GM10266 (cell line): ENCODE results near the gene JADE2.

Source experiments
- DNase-seq: peaks from one replicate; pipeline ENCODE4 v3.0.0; 2012; ENCODE audit errors: extremely low spot score
- TF ChIP-seq, protein P1 (sequence below): IDR thresholded peaks from 2 replicates; pipeline ENCODE4 v1.5.1; 2012; ENCODE audit warnings: mild to moderate bottlenecking, low read depth; ENCODE audit not compliant: control insufficient read depth, insufficient read depth; ENCODE audit errors: missing control alignments

Gene JADE2

DNA sequence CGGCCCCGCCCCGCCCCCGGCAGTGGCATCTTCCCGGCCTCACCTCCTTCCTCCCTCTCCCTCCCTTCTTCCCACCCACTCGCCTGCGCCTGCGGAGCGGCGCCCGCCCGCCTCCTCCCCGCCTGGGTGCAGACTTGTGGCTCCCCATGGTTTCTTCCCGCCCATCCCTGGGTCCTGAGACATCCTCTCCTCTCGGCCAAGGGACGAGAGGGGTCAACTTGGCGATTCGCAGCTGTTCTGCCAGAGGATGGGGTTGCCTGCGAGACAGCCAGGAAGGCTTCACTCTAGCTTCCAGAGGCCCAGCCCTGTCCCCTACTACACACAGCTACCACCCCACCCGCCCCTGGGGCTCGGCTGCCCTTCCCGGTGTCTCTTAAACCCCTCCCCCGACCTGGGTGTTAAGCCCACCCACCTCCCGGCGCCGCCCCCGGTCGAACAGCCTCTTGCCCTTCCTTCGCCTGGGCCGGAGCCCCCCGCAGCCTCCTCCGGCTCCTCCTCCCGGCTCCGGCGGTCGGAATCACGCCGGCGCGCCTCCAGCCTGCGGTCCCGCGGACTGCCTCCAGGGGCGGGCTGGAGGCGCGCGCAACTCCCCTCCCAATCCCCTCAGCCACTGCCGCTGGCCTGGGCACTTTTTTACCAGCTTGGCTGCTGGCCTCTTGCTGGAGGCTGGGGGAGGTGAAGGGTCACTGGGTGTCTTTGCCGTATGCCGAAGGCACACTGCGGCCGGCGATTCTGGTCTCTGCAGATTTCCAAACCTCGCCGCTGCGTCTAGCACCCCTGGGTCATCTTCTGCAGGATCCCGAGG is 1.9 kb downstream of the JADE2 start:
- DNase-seq = peak; percentile 87
- TF ChIP-seq, protein P1, sequence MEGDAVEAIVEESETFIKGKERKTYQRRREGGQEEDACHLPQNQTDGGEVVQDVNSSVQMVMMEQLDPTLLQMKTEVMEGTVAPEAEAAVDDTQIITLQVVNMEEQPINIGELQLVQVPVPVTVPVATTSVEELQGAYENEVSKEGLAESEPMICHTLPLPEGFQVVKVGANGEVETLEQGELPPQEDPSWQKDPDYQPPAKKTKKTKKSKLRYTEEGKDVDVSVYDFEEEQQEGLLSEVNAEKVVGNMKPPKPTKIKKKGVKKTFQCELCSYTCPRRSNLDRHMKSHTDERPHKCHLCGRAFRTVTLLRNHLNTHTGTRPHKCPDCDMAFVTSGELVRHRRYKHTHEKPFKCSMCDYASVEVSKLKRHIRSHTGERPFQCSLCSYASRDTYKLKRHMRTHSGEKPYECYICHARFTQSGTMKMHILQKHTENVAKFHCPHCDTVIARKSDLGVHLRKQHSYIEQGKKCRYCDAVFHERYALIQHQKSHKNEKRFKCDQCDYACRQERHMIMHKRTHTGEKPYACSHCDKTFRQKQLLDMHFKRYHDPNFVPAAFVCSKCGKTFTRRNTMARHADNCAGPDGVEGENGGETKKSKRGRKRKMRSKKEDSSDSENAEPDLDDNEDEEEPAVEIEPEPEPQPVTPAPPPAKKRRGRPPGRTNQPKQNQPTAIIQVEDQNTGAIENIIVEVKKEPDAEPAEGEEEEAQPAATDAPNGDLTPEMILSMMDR = peak; percentile 75

DNA sequence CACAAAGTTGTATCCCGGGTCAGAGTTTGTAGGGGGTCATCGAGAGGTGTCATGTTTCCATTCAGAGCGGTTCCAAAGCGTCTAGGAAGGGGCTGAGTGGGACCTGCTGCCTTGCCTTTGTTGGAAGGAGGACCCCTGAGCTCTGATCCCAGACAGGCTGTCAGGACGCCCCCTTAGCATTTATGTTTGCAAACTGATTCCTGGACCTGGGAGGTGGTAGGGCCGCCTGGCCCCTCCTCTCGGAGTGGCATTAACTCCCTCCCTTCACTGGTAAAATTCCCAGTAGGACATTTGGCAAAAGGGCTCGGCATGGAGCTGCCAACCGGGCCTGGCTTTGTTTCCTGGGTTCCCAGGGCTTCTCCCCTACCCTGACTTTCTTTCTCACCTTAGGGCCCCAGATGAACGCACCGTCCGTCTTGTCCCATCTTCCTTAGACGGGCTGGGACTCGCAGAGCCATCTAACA is 2.5 kb downstream of the JADE2 start:
- TF ChIP-seq, protein P1 = no peak
- no peak for DNase-seq

DNA sequence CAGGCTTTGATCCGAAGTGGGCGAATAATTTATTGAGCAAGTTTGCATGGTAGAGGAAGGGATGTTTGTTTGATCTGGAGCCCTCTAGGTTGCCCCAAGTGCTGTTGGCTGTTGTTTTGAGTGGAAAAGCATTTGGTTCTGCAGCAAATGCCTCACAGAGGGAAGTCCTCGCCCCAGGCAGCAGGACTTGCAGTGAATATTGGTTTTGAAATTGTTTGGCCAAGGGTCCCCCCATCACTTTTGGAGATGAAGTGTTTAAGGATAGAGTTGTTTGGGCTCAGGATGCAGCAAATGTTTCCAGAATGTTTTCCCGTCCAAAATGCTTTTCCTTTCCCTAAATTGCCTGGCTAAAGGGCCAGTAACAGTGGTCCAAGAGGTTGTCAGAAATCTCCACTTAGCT is 3.1 kb downstream of the JADE2 start:
- no peak for DNase-seq
- TF ChIP-seq, protein P1 = no peak

- TF ChIP-seq, protein P1 = no peak
- DNase-seq = no peak
Observed at GRCh38 chr5:134529460-134529859, 4.0 kb downstream of the JADE2 start.

DNA sequence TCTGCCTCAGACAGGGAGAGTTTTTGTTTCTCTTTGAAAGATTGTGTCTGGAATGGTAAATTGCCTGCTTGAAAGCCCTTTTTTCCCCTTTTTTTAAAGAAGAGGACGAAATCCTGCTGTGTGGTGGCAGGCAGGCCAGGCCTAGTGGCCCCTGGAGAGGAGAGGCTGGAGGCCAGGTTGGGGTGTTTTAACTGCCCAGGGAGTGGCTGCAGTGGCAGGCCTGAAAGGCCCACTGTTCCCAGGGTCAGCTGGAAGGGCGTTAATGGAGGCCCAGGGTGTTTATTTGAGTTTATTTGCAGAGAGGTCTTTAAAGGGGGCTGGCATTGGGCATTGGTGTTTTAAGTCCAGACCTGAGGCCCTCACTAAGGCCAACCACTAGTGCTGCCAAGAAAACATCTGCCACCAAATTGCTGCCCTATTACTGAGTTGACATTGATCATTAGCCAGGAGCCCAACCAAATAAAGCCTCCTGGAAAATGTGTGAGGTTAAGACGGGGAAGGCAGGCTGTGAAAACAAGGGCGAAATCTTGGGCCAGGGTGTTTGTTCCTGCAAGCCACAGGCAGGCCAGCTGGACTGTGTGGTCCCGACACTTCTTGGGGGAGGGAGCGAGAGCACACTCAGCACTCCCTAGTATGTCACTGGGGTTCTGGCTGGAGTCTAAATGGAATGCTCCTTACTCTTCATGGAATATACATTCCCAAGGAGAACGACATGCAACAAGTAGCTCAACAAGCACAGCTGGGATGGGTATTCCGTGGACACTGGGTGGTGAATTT is 5.0 kb downstream of the JADE2 start:
- DNase-seq = no peak
- TF ChIP-seq, protein P1 = no peak

GRCh38 chr5:134533115-134533815 is 7.8 kb downstream of the JADE2 start:
- DNase-seq = no peak
- TF ChIP-seq, protein P1 = no peak
